ENCODE data around the gene MXRA7. TPM values are rescaled to one million over a fixed set of nuclear protein-coding genes. Genes with fewer than 3 reads are reported as not detected.

MXRA7 gene
- total and polyA plus RNA-seq, 2 donors (not counting 3 experiments of a cell fraction or from before 2014, with no cell fraction given) = 49.5 to 95.8 TPM

GRCh38 chr17:76720211-76720610 lies 9.4 kb upstream of the MXRA7 start:
- H3K9ac ChIP-seq (replicated peaks; ENCODE audit: extremely low read depth, insufficient read depth, low read length) = no peak overlapping the region
- FAIRE-seq (no peak), DNase-seq (ENCODE audit: low read depth, low spot score) (no peak)
- no peaks in the 10 kb centered on the region for H4K20me1 ChIP-seq (replicated peaks; ENCODE audit: control insufficient read depth, extremely low read depth, insufficient read depth, low read length)
- H3K79me2 ChIP-seq (ENCODE audit: control insufficient read depth, insufficient read depth, low read length) = peaks cover 32% of the 10 kb centered on the region
- H3K27ac ChIP-seq (ENCODE audit: insufficient read depth, low read depth, low read length) = no peak overlapping the region
- peaks cover 24 to 42% of the 10 kb centered on the region in 2 experiments for H3K36me3 ChIP-seq (ENCODE audit: control insufficient read depth in 2 of 2, extremely low read depth in 1 of 2, insufficient read depth in 2 of 2, low read length in 2 of 2)
- dilution Hi-C loops (cut with MboI; ENCODE audit: extremely low pct_ligation_motif_present, low sequenced_read_pairs) = no loop called here
- H3K27me3 ChIP-seq (ENCODE audit: control insufficient read depth in 2 of 2, insufficient read depth in 2 of 2, low read length in 2 of 2) = no peaks in the 10 kb centered on the region
- no TSS peak for BruUV-seq (replicated peaks)
- no peaks in the 10 kb centered on the region for H3K9me3 ChIP-seq (replicated peaks; ENCODE audit: control insufficient read depth, insufficient read depth, low read length)
- TF ChIP-seq MAX (IDR thresholded peaks at IDR 0.05; ENCODE audit: insufficient read depth, insufficient read length) = no peak
- no peak for TF ChIP-seq FOS (IDR thresholded peaks at IDR 0.05; ENCODE audit: borderline replicate concordance, insufficient read depth, low read length)
- no peak for TF ChIP-seq MYC (IDR thresholded peaks at IDR 0.05; ENCODE audit: low read depth, low read length)
- TF ChIP-seq EZH2 (IDR thresholded peaks at IDR 0.05; ENCODE audit: borderline replicate concordance, low read depth, low read length, severe bottlenecking) = no peak
- no peak for TF ChIP-seq GATA2 (IDR thresholded peaks at IDR 0.05; ENCODE audit: insufficient read depth, insufficient read length, low read depth, low read length)
- no peak for TF ChIP-seq POLR2AphosphoS5 (IDR thresholded peaks at IDR 0.05; ENCODE audit: insufficient read depth, low read depth, low read length)
- TF ChIP-seq JUN (IDR thresholded peaks at IDR 0.05; ENCODE audit: borderline replicate concordance, insufficient read depth, insufficient read length, low read depth) = no peak
- TF ChIP-seq POLR2A (IDR thresholded peaks at IDR 0.05; ENCODE audit: low read depth, low read length) = no peak
- no peak for TF ChIP-seq CTCF (IDR thresholded peaks at IDR 0.05; ENCODE audit: extremely low read depth in 1 of 2, insufficient read depth in 1 of 2, low read depth in 1 of 2, low read length in 2 of 2)
- ChIA-PET POLR2A (no interaction called here), CTCF (interaction anchor here (1.6 kb wide), 1 partner anchor 39 kb away, joined by 4 read pairs; no protein-coding TSS in a partner anchor)
- no peak overlapping the region for H2AFZ ChIP-seq (ENCODE audit: low read depth, low read length)
- no peaks in the 10 kb centered on the region for H3K9me1 ChIP-seq (replicated peaks; ENCODE audit: control insufficient read depth, extremely low read depth, insufficient read depth, low read length)
- H3K4me1 ChIP-seq (ENCODE audit: control insufficient read depth, extremely low read depth, insufficient read depth, low read length) = peaks cover 11% of the 10 kb centered on the region
- no peak overlapping the region for H3K4me2 ChIP-seq (ENCODE audit: insufficient read depth, low read length)
- intact Hi-C loops (cut with micrococcal nuclease) = no loop called here
- H3K4me3 ChIP-seq (replicated peaks in 1 of 3; ENCODE audit: insufficient read depth in 1 of 3, low read depth in 1 of 3, low read length in 3 of 3) = no peak overlapping the region
